A673 (cell line): Measurements from ENCODE around the gene DNAI1. TPM values are rescaled to one million over a fixed set of nuclear protein-coding genes. Genes with fewer than 3 reads are reported as not detected.

Experiments used
- BruUV-seq: library from RNA; stranded (reverse); fragments of 400-500 nt; replicated peaks from 2 replicates; lab custom pipeline; 2021; lab: Mats Ljungman, UMichigan
- CTCF ChIA-PET: fragments of 300-600 bp; sonication (Branson Sonifier 250); formaldehyde crosslinking; loops from one replicate; lab custom pipeline; 2022; ENCODE audit warnings: antibody characterized with exemption; lab: Charles Lee
- POLR2A ChIA-PET: fragments of 300-600 bp; sonication (Branson Sonifier 250); formaldehyde crosslinking; loops from one replicate; lab custom pipeline; 2022; ENCODE audit warnings: antibody characterized with exemption; ENCODE audit not compliant: low non-redundant PET; lab: Charles Lee
- DNase-seq: peaks from one replicate; pipeline ENCODE4 v3.0.0-alpha.2; 2015; ENCODE audit warnings: low spot score
- H3K27ac ChIP-seq: fragments of 200-600 bp; sonication (generic); 2 replicates; pipeline ENCODE4 v1.5.1; 2016; ENCODE audit warnings: mixed run types, low read depth, mild to moderate bottlenecking, mixed read lengths, antibody characterized with exemption, low read length; ENCODE audit not compliant: poor library complexity, severe bottlenecking
- H3K27me3 ChIP-seq: fragments of 200-600 bp; sonication (generic); replicated peaks from 2 replicates; pipeline ENCODE4 v1.6.1; 2017; ENCODE audit warnings: mixed run types, low read depth, mild to moderate bottlenecking, mixed read lengths, antibody characterized with exemption, low read length; ENCODE audit not compliant: insufficient read depth, poor library complexity
- H3K36me3 ChIP-seq: fragments of 200-600 bp; sonication (generic); 2 replicates; pipeline ENCODE4 v1.6.1; 2016; ENCODE audit warnings: mixed run types, mild to moderate bottlenecking, mixed read lengths, antibody characterized with exemption, low read length; ENCODE audit not compliant: insufficient read depth, poor library complexity, severe bottlenecking
- H3K4me1 ChIP-seq: fragments of 200-600 bp; sonication (generic); 2 replicates; pipeline ENCODE4 v1.6.1; 2017; ENCODE audit warnings: mixed run types, mild to moderate bottlenecking, mixed read lengths, antibody characterized with exemption, low read length; ENCODE audit not compliant: insufficient read depth, poor library complexity, severe bottlenecking
- H3K4me3 ChIP-seq: fragments of 200-600 bp; sonication (generic); 2 replicates; pipeline ENCODE4 v1.5.1; 2016; ENCODE audit warnings: low read depth, mixed run types, mild to moderate bottlenecking, mixed read lengths, low read length; ENCODE audit not compliant: poor library complexity, severe bottlenecking
- H3K9me3 ChIP-seq: fragments of 200-600 bp; sonication (generic); 2 replicates; pipeline ENCODE4 v1.6.1; 2016; ENCODE audit warnings: mixed run types, low read depth, mild to moderate bottlenecking, mixed read lengths, antibody characterized with exemption, low read length; ENCODE audit not compliant: poor library complexity, severe bottlenecking
- CTCF ChIP-seq: fragments of 300-800, 200-600 bp; sonication (generic); conservative IDR thresholded peaks from 2 replicates; pipeline ENCODE4 v1.5.1; 2017; ENCODE audit warnings: low read depth, mild to moderate bottlenecking, antibody characterized with exemption, low read length, moderate library complexity, mixed read lengths
- EZH2 ChIP-seq: fragments of 200-600 bp; sonication (generic); IDR thresholded peaks from 2 replicates; pipeline ENCODE4 v1.6.1; 2017; ENCODE audit warnings: borderline replicate concordance, low read depth, mild to moderate bottlenecking, mixed read lengths, antibody characterized with exemption, low read length; ENCODE audit not compliant: poor library complexity, severe bottlenecking
- intact Hi-C: fragments of 100-400 bp; cut with micrococcal nuclease; formaldehyde crosslinking; loops from one replicate; pipeline ENCODE4 v1.10.0; 2022; ENCODE audit not compliant: unreplicated experiment
- total RNA-seq: library from RNA; stranded (reverse); gene quantifications from 2 replicates; pipeline ENCODE4 v1.2.3, GENCODE V29; 2021

Gene DNAI1
- total RNA-seq, 1 experiment from 2014 or later: not detected

GRCh38 chr9:34515959-34516358 lies 57.4 kb downstream of the DNAI1 start:
- Histone ChIP-seq H3K36me3 (no peaks in the 10 kb centered on the region), H3K27me3 (no peaks in the 10 kb centered on the region), H3K27ac (no peak overlapping the region), H3K9me3 (no peaks in the 10 kb centered on the region), H3K4me3 (no peak overlapping the region), H3K4me1 (peaks cover 16% of the 10 kb centered on the region)
- intact Hi-C loops: no loop called here
- DNase-seq: no peak
- POLR2A ChIA-PET: no interaction called here
- TF ChIP-seq CTCF: no peak
- no peak for TF ChIP-seq EZH2
- CTCF ChIA-PET: no interaction called here
- BruUV-seq: no TSS peak

DNA sequence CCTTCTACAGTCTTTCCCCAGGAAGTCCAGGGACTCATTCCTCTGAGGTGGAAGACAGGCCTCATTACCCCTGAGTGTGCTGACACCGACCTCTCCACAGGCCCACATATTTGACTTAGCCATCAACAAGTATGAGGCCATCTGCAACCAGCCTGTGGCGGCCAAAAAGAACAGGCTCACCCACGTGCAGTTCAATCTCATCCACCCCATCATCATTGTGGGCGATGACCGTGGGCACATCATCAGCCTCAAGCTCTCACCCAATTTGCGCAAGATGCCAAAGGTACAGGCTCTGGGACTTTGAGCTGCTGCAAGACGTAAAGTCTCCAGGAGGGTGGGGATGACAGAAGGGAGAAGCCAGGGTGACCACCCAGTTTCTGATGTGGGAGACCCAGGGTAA lies 58.6 kb downstream of the DNAI1 start:
- no peaks in the 10 kb centered on the region for H3K27me3 ChIP-seq
- no peaks in the 10 kb centered on the region for H3K36me3 ChIP-seq
- no peaks in the 10 kb centered on the region for H3K9me3 ChIP-seq
- H3K27ac ChIP-seq: no peak overlapping the region
- CTCF ChIA-PET: interaction anchor here (0.6 kb wide), 1 partner anchor 131 kb away, joined by 7 read pairs; no protein-coding TSS in a partner anchor
- no peak overlapping the region for H3K4me3 ChIP-seq
- no TSS peak for BruUV-seq
- peaks cover 16% of the 10 kb centered on the region for H3K4me1 ChIP-seq
- intact Hi-C loops: no loop called here
- TF ChIP-seq CTCF (no peak), EZH2 (no peak)
- DNase-seq: no peak
- POLR2A ChIA-PET: no interaction called here

GRCh38 chr9:34518110-34518616 lies 59.6 kb downstream of the DNAI1 start:
- H3K27ac ChIP-seq: no peak overlapping the region
- ChIA-PET CTCF (no interaction called here), POLR2A (no interaction called here)
- H3K4me1 ChIP-seq: peaks cover 13% of the 10 kb centered on the region
- no peaks in the 10 kb centered on the region for H3K36me3 ChIP-seq
- H3K9me3 ChIP-seq: no peaks in the 10 kb centered on the region
- TF ChIP-seq CTCF (no peak), EZH2 (no peak)
- H3K27me3 ChIP-seq: no peaks in the 10 kb centered on the region
- BruUV-seq: no TSS peak
- no peak for DNase-seq
- intact Hi-C loops: no loop called here
- no peak overlapping the region for H3K4me3 ChIP-seq
